Loucy (cell line): Measurements from ENCODE around the gene TP53AIP1.

Source experiments
- H2AFZ ChIP-seq: fragments of 200-600 bp; sonication (generic); 2 replicates; pipeline ENCODE4 v1.6.0; 2016; ENCODE audit warnings: antibody characterized with exemption, mild to moderate bottlenecking, low read length, moderate library complexity
- H3F3A ChIP-seq: fragments of 200-600 bp; 2 replicates; pipeline ENCODE4 v1.6.0; 2016; ENCODE audit warnings: antibody characterized with exemption, low read depth, mild to moderate bottlenecking
- H3K27me3 ChIP-seq: fragments of 200-600 bp; sonication (generic); 2 replicates; pipeline ENCODE4 v1.6.1; 2014; ENCODE audit warnings: low read length, mild to moderate bottlenecking; ENCODE audit not compliant: insufficient read depth, poor library complexity, severe bottlenecking
- H3K36me3 ChIP-seq: fragments of 200-600 bp; sonication (generic); 2 replicates; pipeline ENCODE4 v1.6.1; 2016; ENCODE audit warnings: low read length; ENCODE audit not compliant: insufficient read depth
- H3K4me1 ChIP-seq: fragments of 200-600 bp; sonication (generic); 2 replicates; pipeline ENCODE4 v1.5.1; 2014; ENCODE audit warnings: low read length, mild to moderate bottlenecking; ENCODE audit not compliant: insufficient read depth, poor library complexity, severe bottlenecking
- H3K4me2 ChIP-seq: fragments of 200-600 bp; sonication (generic); 2 replicates; pipeline ENCODE4 v1.6.0; 2014; ENCODE audit warnings: antibody characterized with exemption, low read length, low read depth, mild to moderate bottlenecking; ENCODE audit not compliant: poor library complexity, severe bottlenecking
- H3K4me3 ChIP-seq: fragments of 200-600 bp; sonication (generic); 2 replicates; pipeline ENCODE4 v1.5.1; 2014; ENCODE audit warnings: low read length, mild to moderate bottlenecking, mixed read lengths; ENCODE audit not compliant: poor library complexity, severe bottlenecking
- H3K79me2 ChIP-seq: fragments of 200-600 bp; sonication (generic); 2 replicates; pipeline ENCODE4 v1.6.1; 2014; ENCODE audit warnings: low read length; ENCODE audit not compliant: insufficient read depth
- H3K9ac ChIP-seq: fragments of 200-600 bp; sonication (generic); 2 replicates; pipeline ENCODE4 v1.6.0; 2014; ENCODE audit warnings: mild to moderate bottlenecking, low read depth, low read length, moderate library complexity; ENCODE audit not compliant: poor library complexity, severe bottlenecking
- H3K9me2 ChIP-seq: fragments of 200-600 bp; sonication (generic); replicated peaks from 2 replicates; pipeline ENCODE4 v1.6.1; 2016; ENCODE audit warnings: low read depth, low read length, mixed read lengths
- H3K9me3 ChIP-seq: fragments of 200-600 bp; sonication (generic); 2 replicates; pipeline ENCODE4 v1.6.1; 2014; ENCODE audit warnings: mild to moderate bottlenecking, antibody characterized with exemption, low read length, low read depth; ENCODE audit not compliant: insufficient read depth
- H4K20me1 ChIP-seq: fragments of 200-600 bp; sonication (generic); 2 replicates; pipeline ENCODE4 v1.6.0; 2014; ENCODE audit warnings: antibody characterized with exemption, low read length, mild to moderate bottlenecking; ENCODE audit not compliant: insufficient read depth, poor library complexity, severe bottlenecking
- CTCF ChIP-seq: fragments of 200-600 bp; sonication (generic); conservative IDR thresholded peaks from 2 replicates; pipeline ENCODE4 v1.5.1; 2014; ENCODE audit warnings: mild to moderate bottlenecking, antibody characterized with exemption, low read length
- EZH2phosphoT487 ChIP-seq: fragments of 200-600 bp; IDR thresholded peaks from 2 replicates; pipeline ENCODE4 v1.6.1; 2018; ENCODE audit warnings: antibody characterized with exemption, mild to moderate bottlenecking, moderate library complexity, borderline replicate concordance

TP53AIP1 gene

GRCh38 chr11:128919216-128919615, 23.5 kb downstream of the TP53AIP1 start:
- H3K9me2 ChIP-seq: no peaks in the 10 kb centered on the region
- H3K27me3 ChIP-seq: no peaks in the 10 kb centered on the region
- H3K36me3 ChIP-seq: no peaks in the 10 kb centered on the region
- H3K9me3 ChIP-seq: no peaks in the 10 kb centered on the region
- no peak overlapping the region for H2AFZ ChIP-seq
- no peak overlapping the region for H3K9ac ChIP-seq
- H4K20me1 ChIP-seq: no peaks in the 10 kb centered on the region
- TF ChIP-seq EZH2phosphoT487: no peak
- no peak for TF ChIP-seq CTCF
- no peaks in the 10 kb centered on the region for H3F3A ChIP-seq
- no peak overlapping the region for H3K4me3 ChIP-seq
- H3K79me2 ChIP-seq: no peaks in the 10 kb centered on the region
- H3K4me2 ChIP-seq: no peak overlapping the region
- peaks cover 5% of the 10 kb centered on the region for H3K4me1 ChIP-seq

GRCh38 chr11:128917144-128917724, 25.4 kb downstream of the TP53AIP1 start:
- Histone ChIP-seq H3K27me3 (no peaks in the 10 kb centered on the region), H4K20me1 (no peaks in the 10 kb centered on the region), H3K9me3 (no peaks in the 10 kb centered on the region), H3F3A (no peaks in the 10 kb centered on the region), H3K36me3 (no peaks in the 10 kb centered on the region), H3K9ac (no peak overlapping the region), H3K4me3 (no peak overlapping the region), H3K79me2 (no peaks in the 10 kb centered on the region), H3K4me1 (peaks cover 5% of the 10 kb centered on the region), H3K4me2 (no peak overlapping the region), H3K9me2 (no peaks in the 10 kb centered on the region), H2AFZ (no peak overlapping the region)
- TF ChIP-seq CTCF (no peak), EZH2phosphoT487 (no peak)

- TF ChIP-seq EZH2phosphoT487 (no peak), CTCF (no peak)
- Histone ChIP-seq H4K20me1 (no peaks in the 10 kb centered on the region), H2AFZ (no peak overlapping the region), H3K27me3 (no peaks in the 10 kb centered on the region), H3F3A (no peaks in the 10 kb centered on the region), H3K4me1 (peaks cover 5% of the 10 kb centered on the region), H3K9me2 (no peaks in the 10 kb centered on the region), H3K36me3 (no peaks in the 10 kb centered on the region), H3K9me3 (no peaks in the 10 kb centered on the region), H3K79me2 (no peaks in the 10 kb centered on the region), H3K4me3 (no peak overlapping the region), H3K4me2 (no peak overlapping the region), H3K9ac (no peak overlapping the region)
Observed at GRCh38 chr11:128916681-128917080, 26.0 kb downstream of the TP53AIP1 start.
